Psoas muscle (tissue), 8 donors: Measurements from ENCODE around the gene ADCY2. TPM values are rescaled to one million over a fixed set of nuclear protein-coding genes. Genes with fewer than 3 reads are reported as not detected.

Experiments used
- ATAC-seq, 4 donors: fragments of 200-7000 bp; cut with Tn5 transposase; one replicate each; pipeline ENCODE4 v1.9.1; 2020; ENCODE audit warnings: moderate library complexity in 3 of 4, mild to moderate bottlenecking in 2 of 4
- DNase-seq, 2 donors: peaks; one replicate each; pipeline ENCODE4 v3.0.0-alpha.2; 2020
- H3K27ac ChIP-seq: fragments of 200-600 bp; one replicate; pipeline ENCODE4 v1.8.0; 2022
- H3K27me3 ChIP-seq, 3 donors: fragments of 200-600 bp in 1 of 3; one replicate each; pipeline versions ENCODE4 v1.6.1 to v1.8.0; 2013 to 2022; ENCODE audit warnings: low read length in 2 of 3, mild to moderate bottlenecking in 2 of 3, moderate library complexity in 1 of 3; ENCODE audit not compliant: insufficient read depth in 3 of 3
- H3K36me3 ChIP-seq, 2 donors: fragments of 200-600 bp in 1 of 2; one replicate each; pipeline versions ENCODE4 v1.6.1 to v1.8.0; 2013 to 2022; ENCODE audit warnings: low read depth in 1 of 2, mild to moderate bottlenecking in 1 of 2, moderate library complexity in 1 of 2; ENCODE audit not compliant: insufficient read depth in 1 of 2
- H3K4me1 ChIP-seq: fragments of 200-600 bp; one replicate; pipeline ENCODE4 v1.8.0; 2022
- H3K4me3 ChIP-seq: fragments of 200-600 bp; one replicate; pipeline ENCODE4 v1.8.0; 2022; ENCODE audit warnings: mild to moderate bottlenecking
- H3K9me3 ChIP-seq: fragments of 200-600 bp; one replicate; pipeline ENCODE4 v1.8.0; 2022
- CTCF ChIP-seq: fragments of 200-600 bp; IDR thresholded peaks from one replicate; pipeline ENCODE4 v1.8.0; 2022; ENCODE audit warnings: antibody characterized with exemption
- WGBS, 3 donors: extraction: QIAGEN DNeasy Blood & Tissue Kit; methylation state at CpG; one replicate each; pipeline versions ENCODE4 v1.1.6 to v1.1.7; 2013; 5-methylcytosine and 5-hydroxymethylcytosine counted together
- intact Hi-C, 2 donors: fragments of 100-400 bp; cut with DNase I; formaldehyde crosslinking; loops; one replicate each; pipeline versions ENCODE4 v1.11.0 to v1.14.2; 2022
- polyA plus RNA-seq, 3 donors: library from polyadenylated mRNA; stranded (reverse); fragments of 200-250 nt; gene quantifications; one replicate each; pipeline ENCODE4 v1.2.3, GENCODE V29; 2013
- total RNA-seq, 4 donors: library from RNA; stranded (reverse); fragmentation: NEBNext Ultra II Directional in 2 of 4; extraction: Animal tissue kit (Norgen Biotek cat#: 25700) in 2 of 4; gene quantifications; one replicate each; pipeline versions ENCODE4 v1.2.1 to v1.2.4, GENCODE V29; 2021 to 2023
- donor health status: healthy with polysubstance abuse.
- donor health status: DM: no; HTN: no; CAD: no; lungs with moderate emphysema.
- donor health status: Bipolar disorder and iron deficiency.
- donor health status: healthy.
- donor health status: DM: yes; HTN: yes; CAD: no.
- donor health status: DM: no; HTN: no; CAD: no.
- donor health status: DM: no; HTN: no; CAD: no.
- donor health status: DM: yes; HTN: yes; CAD: no.

ADCY2 gene
- total and polyA plus RNA-seq, 7 donors, result 24.3 to 91.4 (median 55.1) TPM

DNA sequence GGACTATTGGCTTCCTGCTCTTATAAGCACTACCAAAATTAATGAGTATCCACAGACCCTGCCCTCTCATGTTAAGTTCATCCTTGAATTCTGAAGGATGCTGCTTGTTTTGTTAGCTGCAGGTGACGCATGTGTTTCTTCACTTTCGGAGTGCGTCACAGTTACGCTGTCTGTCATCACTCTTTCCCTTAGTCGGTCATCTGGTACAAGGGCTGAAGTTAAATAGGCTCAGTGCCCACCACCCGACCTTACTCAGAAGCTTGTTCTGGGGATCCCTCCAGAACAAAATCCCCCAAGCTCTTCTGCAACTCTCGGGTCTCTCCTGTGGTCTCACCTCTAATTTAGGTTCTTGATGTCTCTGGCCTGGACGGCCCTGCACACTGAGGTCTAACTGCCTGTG lies 51.0 kb downstream of the ADCY2 start:
- Histone ChIP-seq H3K4me1 (peaks cover 29% of the 10 kb centered on the region), H3K27ac (no peak overlapping the region), H3K4me3 (no peak overlapping the region), H3K36me3 (no peaks in the 10 kb centered on the region), H3K27me3 (no peaks in the 10 kb centered on the region), H3K9me3 (peaks cover 5% of the 10 kb centered on the region)
- no peak for TF ChIP-seq CTCF
- WGBS, 3 donors, result 66 to 82% (median 70%) methylated on average over 8 of the region's 8 CpGs
- ATAC-seq (peak in 3 of 4 donors; percentile 65 to 92 (median 78)), DNase-seq (no peak)
- intact Hi-C loops, result no loop called here

- TF ChIP-seq CTCF, result no peak
- H3K9me3 ChIP-seq, result no peaks in the 10 kb centered on the region
- intact Hi-C loops, result no loop called here
- H3K4me1 ChIP-seq, result peaks cover 19% of the 10 kb centered on the region
- no peaks in the 10 kb centered on the region for H3K36me3 ChIP-seq
- WGBS, 3 donors, result 81 to 90% (median 83%) methylated on average over 2 of the region's 2 CpGs
- ATAC-seq (peak in 3 of 4 donors; percentile 64 to 86 (median 68)), DNase-seq (peak in 1 of 2 donors; percentile 6)
- no peak overlapping the region for H3K4me3 ChIP-seq
- no peak overlapping the region for H3K27ac ChIP-seq
- no peaks in the 10 kb centered on the region for H3K27me3 ChIP-seq
These were observed 58.0 kb downstream of the ADCY2 start for GRCh38 chr5:7453947-7454346.

- no peak overlapping the region for H3K27ac ChIP-seq
- H3K36me3 ChIP-seq, result no peaks in the 10 kb centered on the region
- H3K27me3 ChIP-seq, result no peaks in the 10 kb centered on the region
- DNase-seq (no peak), ATAC-seq (no peak)
- peaks cover 21% of the 10 kb centered on the region for H3K4me1 ChIP-seq
- intact Hi-C loops, result no loop called here
- H3K4me3 ChIP-seq, result no peak overlapping the region
- WGBS, 3 donors, result 85 to 86% (median 86%) methylated on average over 2 of the region's 2 CpGs
- no peaks in the 10 kb centered on the region for H3K9me3 ChIP-seq
- TF ChIP-seq CTCF, result no peak
These were observed 60.3 kb downstream of the ADCY2 start for GRCh38 chr5:7456206-7456605.

- intact Hi-C loops, result loop anchor here in 1 of 2 donors (10.0 kb wide), 2 partner anchors 217 to 283 kb away; no protein-coding TSS in a partner anchor
- H3K4me3 ChIP-seq, result no peak overlapping the region
- H3K4me1 ChIP-seq, result peaks cover 23% of the 10 kb centered on the region
- H3K27ac ChIP-seq, result no peak overlapping the region
- no peaks in the 10 kb centered on the region for H3K27me3 ChIP-seq
- WGBS, 3 donors, result 41 to 66% (median 44%) methylated on average over 1 of the region's 1 CpG
- no peaks in the 10 kb centered on the region for H3K9me3 ChIP-seq
- ATAC-seq (no peak), DNase-seq (no peak)
- no peaks in the 10 kb centered on the region for H3K36me3 ChIP-seq
- TF ChIP-seq CTCF, result no peak
These were observed 65.4 kb downstream of the ADCY2 start for GRCh38 chr5:7461371-7461770.

- WGBS, 3 donors, result 54 to 73% (median 60%) methylated on average over 1 of the region's 1 CpG
- no peak for TF ChIP-seq CTCF
- no peaks in the 10 kb centered on the region for H3K9me3 ChIP-seq
- intact Hi-C loops, result loop anchor here in 1 of 2 donors (10.0 kb wide), 2 partner anchors 218 to 282 kb away; no protein-coding TSS in a partner anchor
- no peak overlapping the region for H3K4me3 ChIP-seq
- H3K27me3 ChIP-seq, result no peaks in the 10 kb centered on the region
- no peaks in the 10 kb centered on the region for H3K36me3 ChIP-seq
- DNase-seq, result no peak
- no peak overlapping the region for H3K27ac ChIP-seq
- peaks cover 21% of the 10 kb centered on the region for H3K4me1 ChIP-seq
- no peak for ATAC-seq
These were observed 66.8 kb downstream of the ADCY2 start for GRCh38 chr5:7462758-7463157.
